GM12872 (cell line): ENCODE results near the gene EYS.

Experiments
- CTCF ChIP-seq: IDR thresholded peaks from 3 replicates; pipeline ENCODE4 v1.5.1; 2011; ENCODE audit warnings: low read depth, mild to moderate bottlenecking, low read length, moderate library complexity; ENCODE audit not compliant: insufficient read depth

EYS gene

DNA sequence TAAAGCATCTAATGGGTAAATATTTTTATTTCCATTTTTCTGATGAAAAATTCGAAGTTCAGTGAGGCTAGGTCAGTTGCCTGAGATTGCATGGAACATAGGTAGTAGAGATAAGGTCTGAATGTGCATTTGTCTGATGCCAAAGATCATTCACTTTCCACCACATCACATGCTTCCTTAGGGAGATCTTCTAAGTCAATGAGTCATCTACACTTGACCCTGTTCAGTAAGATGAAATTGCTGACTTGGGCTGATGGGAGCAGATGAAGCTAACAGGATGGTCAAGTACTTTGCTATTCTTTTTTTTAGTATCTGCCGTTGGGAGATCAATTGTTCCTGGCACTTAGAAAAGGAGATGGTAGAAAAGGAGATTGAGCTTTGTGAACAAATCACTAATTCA lies 1560.2 kb downstream of the EYS start:
- no peak for TF ChIP-seq CTCF

GRCh38 chr6:64146094-64146493 lies 1560.9 kb downstream of the EYS start:
- no peak for TF ChIP-seq CTCF

- no peak for TF ChIP-seq CTCF
Measured at GRCh38 chr6:64145658-64146057, 1561.4 kb downstream of the EYS start.

GRCh38 chr6:64143101-64143500 lies 1563.9 kb downstream of the EYS start:
- TF ChIP-seq CTCF, result no peak

DNA sequence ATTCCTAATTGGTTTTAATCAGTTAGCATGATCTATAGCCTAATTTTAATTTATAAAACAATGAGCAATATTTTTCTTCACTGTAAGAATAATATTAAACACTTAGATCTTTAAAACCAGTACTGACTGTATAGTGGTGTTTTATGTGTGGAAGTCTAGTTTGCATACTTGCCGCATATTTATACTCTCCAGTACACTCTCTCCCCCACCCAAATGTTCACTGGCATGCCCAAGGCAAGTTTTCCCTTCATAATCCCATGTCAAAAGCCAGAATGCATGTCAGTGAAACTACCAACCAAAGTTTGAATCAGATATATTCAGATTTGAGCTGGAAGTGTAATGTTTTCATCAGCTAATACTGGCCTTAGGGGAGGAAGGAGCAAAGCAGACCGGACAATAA lies 1565.3 kb downstream of the EYS start:
- no peak for TF ChIP-seq CTCF

DNA sequence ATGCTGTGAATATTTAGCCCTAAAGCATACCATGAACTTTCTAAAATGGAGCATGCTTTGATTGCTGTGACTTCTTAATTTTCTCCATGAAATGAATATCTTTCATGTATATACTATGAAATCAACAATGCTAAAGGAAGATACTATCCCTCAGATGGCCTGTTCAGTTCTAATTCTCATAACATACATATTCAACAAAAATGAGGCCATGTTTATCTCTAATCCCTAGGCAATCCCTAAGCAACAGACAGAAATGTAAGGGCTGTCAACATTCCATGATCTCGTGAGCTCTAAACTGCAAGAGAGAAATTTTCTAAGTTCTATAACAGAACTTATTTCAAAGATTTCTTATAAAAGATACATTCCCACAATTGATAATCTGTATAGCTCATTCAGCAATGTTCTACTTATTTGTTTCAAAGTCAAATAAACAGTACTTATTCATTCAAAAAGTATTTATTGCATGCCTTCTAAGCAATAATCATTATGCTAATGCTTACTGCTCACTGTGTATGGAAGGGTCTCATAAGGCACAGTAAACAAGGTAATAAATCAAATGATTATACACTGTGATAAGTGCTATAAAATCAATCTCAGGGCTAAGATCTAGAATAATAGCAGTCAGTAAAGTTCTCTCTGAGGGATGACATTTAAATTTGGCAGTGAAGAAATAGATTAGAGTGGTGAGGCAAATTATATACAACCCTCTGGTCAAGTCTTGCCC lies 1578.6 kb downstream of the EYS start:
- TF ChIP-seq CTCF, result no peak

- no peak for TF ChIP-seq CTCF
Measured at GRCh38 chr6:64123761-64124633, 1583.0 kb downstream of the EYS start.
